ENCODE data around the gene TNRC18. TPM values are rescaled to one million over a fixed set of nuclear protein-coding genes. Genes with fewer than 3 reads are reported as not detected.

TNRC18 gene
- polyA plus RNA-seq, 1 of the 3 experiments (the other 2 are of a cell fraction), result 34.4 TPM

DNA sequence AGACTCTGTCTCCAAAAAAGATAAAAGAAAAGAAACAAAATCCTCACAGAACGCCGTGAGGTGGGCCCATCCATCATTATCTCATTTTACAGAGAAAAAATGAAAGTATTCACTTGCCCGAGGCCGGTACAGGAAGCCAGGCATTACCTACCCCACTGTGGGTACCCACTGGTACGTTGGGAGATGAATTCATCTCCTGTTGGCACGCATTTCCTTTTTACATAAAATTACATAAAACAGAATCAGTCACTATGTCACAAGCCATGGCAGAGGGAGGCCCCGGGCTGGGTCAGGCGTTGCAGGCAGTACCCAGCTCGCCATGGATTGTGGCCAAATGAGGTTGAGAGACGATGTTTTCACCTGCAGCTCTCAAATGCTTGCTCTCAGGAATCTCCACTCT is 38.6 kb upstream of the TNRC18 start:
- POLR2A ChIA-PET, result no interaction called here
- no peak for DNase-seq
- H3K79me2 ChIP-seq (ENCODE audit: insufficient read depth), result no peaks in the 10 kb centered on the region
- H4K20me1 ChIP-seq (ENCODE audit: insufficient read depth), result no peaks in the 10 kb centered on the region
- no peaks in the 10 kb centered on the region for H3K9me2 ChIP-seq
- H3K9ac ChIP-seq, result no peak overlapping the region
- H3K4me3 ChIP-seq (ENCODE audit: low read depth in 2 of 2, low read length in 1 of 2), result no peak overlapping the region
- no peak overlapping the region for H3K4me2 ChIP-seq
- H3F3A ChIP-seq (replicated peaks; ENCODE audit: insufficient read depth), result no peaks in the 10 kb centered on the region
- H3K27ac ChIP-seq (ENCODE audit: low read depth in 2 of 2, low read length in 1 of 2), result no peak overlapping the region
- TF ChIP-seq RAD21 (IDR thresholded peaks at IDR 0.05; ENCODE audit: low read length) (no peak), SMC3 (IDR thresholded peaks at IDR 0.05; ENCODE audit: low read depth, low read length) (no peak), MEF2A (IDR thresholded peaks at IDR 0.05; ENCODE audit: borderline replicate concordance, low read depth) (no peak), NFIC (IDR thresholded peaks at IDR 0.05; ENCODE audit: borderline replicate concordance) (no peak), NRF1 (IDR thresholded peaks at IDR 0.05; ENCODE audit: low read depth, low read length) (no peak), YY1 (IDR thresholded peaks at IDR 0.05; ENCODE audit: low read depth) (no peak), FOXJ3 (CRISPR knock-in tag; IDR thresholded peaks at IDR 0.05) (no peak), MXI1 (IDR thresholded peaks at IDR 0.05; ENCODE audit: low read depth, low read length) (no peak), RXRA (IDR thresholded peaks at IDR 0.05; ENCODE audit: borderline replicate concordance, low read depth) (no peak), GABPA (IDR thresholded peaks at IDR 0.05; ENCODE audit: low read depth) (no peak), ELF1 (IDR thresholded peaks at IDR 0.05) (no peak)
- TF ChIP-seq, protein P1, sequence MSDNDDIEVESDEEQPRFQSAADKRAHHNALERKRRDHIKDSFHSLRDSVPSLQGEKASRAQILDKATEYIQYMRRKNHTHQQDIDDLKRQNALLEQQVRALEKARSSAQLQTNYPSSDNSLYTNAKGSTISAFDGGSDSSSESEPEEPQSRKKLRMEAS (IDR thresholded peaks at IDR 0.05; ENCODE audit: low read depth), result no peak
- TF ChIP-seq, protein P2, sequence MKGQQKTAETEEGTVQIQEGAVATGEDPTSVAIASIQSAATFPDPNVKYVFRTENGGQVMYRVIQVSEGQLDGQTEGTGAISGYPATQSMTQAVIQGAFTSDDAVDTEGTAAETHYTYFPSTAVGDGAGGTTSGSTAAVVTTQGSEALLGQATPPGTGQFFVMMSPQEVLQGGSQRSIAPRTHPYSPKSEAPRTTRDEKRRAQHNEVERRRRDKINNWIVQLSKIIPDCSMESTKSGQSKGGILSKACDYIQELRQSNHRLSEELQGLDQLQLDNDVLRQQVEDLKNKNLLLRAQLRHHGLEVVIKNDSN (IDR thresholded peaks at IDR 0.05; ENCODE audit: borderline replicate concordance, low read depth), result no peak
- TF ChIP-seq, protein P3, sequence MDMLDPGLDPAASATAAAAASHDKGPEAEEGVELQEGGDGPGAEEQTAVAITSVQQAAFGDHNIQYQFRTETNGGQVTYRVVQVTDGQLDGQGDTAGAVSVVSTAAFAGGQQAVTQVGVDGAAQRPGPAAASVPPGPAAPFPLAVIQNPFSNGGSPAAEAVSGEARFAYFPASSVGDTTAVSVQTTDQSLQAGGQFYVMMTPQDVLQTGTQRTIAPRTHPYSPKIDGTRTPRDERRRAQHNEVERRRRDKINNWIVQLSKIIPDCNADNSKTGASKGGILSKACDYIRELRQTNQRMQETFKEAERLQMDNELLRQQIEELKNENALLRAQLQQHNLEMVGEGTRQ (IDR thresholded peaks at IDR 0.05; ENCODE audit: borderline replicate concordance, low read depth, low read length), result no peak
- CTCF ChIA-PET, result interaction anchor here (1.2 to 1.6 kb wide), 3 partner anchors 9 to 222 kb away, joined by 3 to 4 read pairs (median 3); no protein-coding TSS in a partner anchor
- no peaks in the 10 kb centered on the region for H3K36me3 ChIP-seq (replicated peaks in 1 of 2; ENCODE audit: control insufficient read depth in 1 of 2, insufficient read depth in 2 of 2, low read length in 1 of 2)
- no peaks in the 10 kb centered on the region for H3K27me3 ChIP-seq (ENCODE audit: insufficient read depth)
- H3K4me1 ChIP-seq (ENCODE audit: control insufficient read depth in 1 of 2, insufficient read depth in 2 of 2, low read depth in 1 of 2, low read length in 1 of 2), result no peaks in the 10 kb centered on the region; a peak in 1 of 4 replicates
- WGBS (ENCODE audit: low lambda C conversion rate), result 90% methylated on average over 10 of the region's 10 CpGs
- H3K9me3 ChIP-seq, result no peaks in the 10 kb centered on the region
- H2AFZ ChIP-seq (ENCODE audit: low read depth), result no peak overlapping the region

DNA sequence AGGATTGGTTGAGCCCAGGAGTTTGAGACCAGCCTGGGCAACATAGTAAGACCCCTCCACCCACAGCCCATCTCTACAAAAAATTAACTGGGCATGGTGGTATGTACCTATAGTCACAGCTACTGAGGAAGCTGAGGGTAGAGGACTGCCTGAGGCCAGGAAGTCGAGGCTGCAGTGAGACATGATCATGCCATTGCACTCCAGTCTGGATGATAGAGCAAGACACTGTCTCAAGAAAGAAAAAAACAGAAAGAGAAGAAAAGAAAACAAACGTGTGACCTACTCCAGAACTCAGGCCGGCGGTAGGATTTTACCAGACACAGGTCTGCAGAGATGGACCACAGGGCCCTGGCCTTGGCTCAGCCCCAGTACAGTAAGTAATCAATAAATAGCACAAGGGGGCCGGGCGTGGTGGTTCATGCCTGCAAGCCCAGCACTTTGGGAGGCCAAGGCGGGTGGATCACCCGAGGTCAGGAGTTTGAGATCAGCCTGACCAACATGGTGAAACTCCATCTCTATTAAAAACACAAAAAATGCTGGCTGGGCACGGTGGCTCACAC is 35.4 kb upstream of the TNRC18 start:
- H4K20me1 ChIP-seq (ENCODE audit: insufficient read depth), result no peaks in the 10 kb centered on the region
- CTCF ChIA-PET, result interaction anchor here (1.3 to 3.0 kb wide), 3 partner anchors 11 to 93 kb away, joined by 3 to 15 read pairs (median 4); no protein-coding TSS in a partner anchor
- no peaks in the 10 kb centered on the region; a peak in 1 of 4 replicates for H3K4me1 ChIP-seq (ENCODE audit: control insufficient read depth in 1 of 2, insufficient read depth in 2 of 2, low read depth in 1 of 2, low read length in 1 of 2)
- no peak overlapping the region for H3K4me2 ChIP-seq
- H3K9me3 ChIP-seq, result no peaks in the 10 kb centered on the region
- 95% methylated on average over 9 of the region's 9 CpGs for WGBS (ENCODE audit: low lambda C conversion rate)
- H2AFZ ChIP-seq (ENCODE audit: low read depth), result no peak overlapping the region
- H3K27me3 ChIP-seq (ENCODE audit: insufficient read depth), result no peaks in the 10 kb centered on the region
- POLR2A ChIA-PET, result interaction anchor here (0.5 kb wide), 1 partner anchor 294 kb away, joined by 3 read pairs; no protein-coding TSS in a partner anchor
- H3F3A ChIP-seq (replicated peaks; ENCODE audit: insufficient read depth), result peaks cover 1% of the 10 kb centered on the region
- H3K9ac ChIP-seq, result no peak overlapping the region
- H3K79me2 ChIP-seq (ENCODE audit: insufficient read depth), result no peaks in the 10 kb centered on the region
- no peaks in the 10 kb centered on the region for H3K9me2 ChIP-seq
- no peak overlapping the region for H3K4me3 ChIP-seq (ENCODE audit: low read depth in 2 of 2, low read length in 1 of 2)
- no peak overlapping the region for H3K27ac ChIP-seq (ENCODE audit: low read depth in 2 of 2, low read length in 1 of 2)
- DNase-seq, result no peak
- H3K36me3 ChIP-seq (replicated peaks in 1 of 2; ENCODE audit: control insufficient read depth in 1 of 2, insufficient read depth in 2 of 2, low read length in 1 of 2), result no peaks in the 10 kb centered on the region
- TF ChIP-seq JUND (IDR thresholded peaks at IDR 0.05) (no peak), POLR2AphosphoS5 (IDR thresholded peaks at IDR 0.05; ENCODE audit: low read depth, low read length) (no peak), TEAD4 (IDR thresholded peaks at IDR 0.05; ENCODE audit: borderline replicate concordance, insufficient read depth) (no peak), FOXM1 (IDR thresholded peaks at IDR 0.05; ENCODE audit: low read depth) (no peak), NRF1 (IDR thresholded peaks at IDR 0.05; ENCODE audit: low read depth, low read length) (no peak), TAF1 (IDR thresholded peaks at IDR 0.05; ENCODE audit: borderline replicate concordance, low read depth, low read length) (no peak), GABPA (IDR thresholded peaks at IDR 0.05; ENCODE audit: low read depth) (no peak), EZH2phosphoT487 (IDR thresholded peaks at IDR 0.05; ENCODE audit: borderline replicate concordance, low read depth) (no peak), TCF12 (IDR thresholded peaks at IDR 0.05) (no peak), NFIC (IDR thresholded peaks at IDR 0.05; ENCODE audit: borderline replicate concordance) (no peak), SMC3 (IDR thresholded peaks at IDR 0.05; ENCODE audit: low read depth, low read length) (no peak)
- TF ChIP-seq, protein P4, sequence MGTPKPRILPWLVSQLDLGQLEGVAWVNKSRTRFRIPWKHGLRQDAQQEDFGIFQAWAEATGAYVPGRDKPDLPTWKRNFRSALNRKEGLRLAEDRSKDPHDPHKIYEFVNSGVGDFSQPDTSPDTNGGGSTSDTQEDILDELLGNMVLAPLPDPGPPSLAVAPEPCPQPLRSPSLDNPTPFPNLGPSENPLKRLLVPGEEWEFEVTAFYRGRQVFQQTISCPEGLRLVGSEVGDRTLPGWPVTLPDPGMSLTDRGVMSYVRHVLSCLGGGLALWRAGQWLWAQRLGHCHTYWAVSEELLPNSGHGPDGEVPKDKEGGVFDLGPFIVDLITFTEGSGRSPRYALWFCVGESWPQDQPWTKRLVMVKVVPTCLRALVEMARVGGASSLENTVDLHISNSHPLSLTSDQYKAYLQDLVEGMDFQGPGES (IDR thresholded peaks at IDR 0.05; ENCODE audit: low read depth, low read length), result no peak
- TF ChIP-seq, protein P3 (IDR thresholded peaks at IDR 0.05; ENCODE audit: borderline replicate concordance, low read depth, low read length), result no peak
- TF ChIP-seq, protein P5, sequence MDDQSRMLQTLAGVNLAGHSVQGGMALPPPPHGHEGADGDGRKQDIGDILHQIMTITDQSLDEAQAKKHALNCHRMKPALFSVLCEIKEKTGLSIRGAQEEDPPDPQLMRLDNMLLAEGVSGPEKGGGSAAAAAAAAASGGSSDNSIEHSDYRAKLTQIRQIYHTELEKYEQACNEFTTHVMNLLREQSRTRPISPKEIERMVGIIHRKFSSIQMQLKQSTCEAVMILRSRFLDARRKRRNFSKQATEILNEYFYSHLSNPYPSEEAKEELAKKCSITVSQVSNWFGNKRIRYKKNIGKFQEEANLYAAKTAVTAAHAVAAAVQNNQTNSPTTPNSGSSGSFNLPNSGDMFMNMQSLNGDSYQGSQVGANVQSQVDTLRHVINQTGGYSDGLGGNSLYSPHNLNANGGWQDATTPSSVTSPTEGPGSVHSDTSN (IDR thresholded peaks at IDR 0.05), result no peak
- TF ChIP-seq, protein P1 (IDR thresholded peaks at IDR 0.05; ENCODE audit: low read depth), result no peak

Data from SK-N-SH (cell line).